Endometrium (tissue), 2 donors: ENCODE results near the gene INSM1.

ENCODE experiments used
- FAIRE-seq: peaks from 2 replicates; lab custom pipeline; 2012; peaks lifted over from hg19 to GRCh38; lab: Jason Lieb, UNC
- donor health status: control.
- donor health status: control.

INSM1 gene

DNA sequence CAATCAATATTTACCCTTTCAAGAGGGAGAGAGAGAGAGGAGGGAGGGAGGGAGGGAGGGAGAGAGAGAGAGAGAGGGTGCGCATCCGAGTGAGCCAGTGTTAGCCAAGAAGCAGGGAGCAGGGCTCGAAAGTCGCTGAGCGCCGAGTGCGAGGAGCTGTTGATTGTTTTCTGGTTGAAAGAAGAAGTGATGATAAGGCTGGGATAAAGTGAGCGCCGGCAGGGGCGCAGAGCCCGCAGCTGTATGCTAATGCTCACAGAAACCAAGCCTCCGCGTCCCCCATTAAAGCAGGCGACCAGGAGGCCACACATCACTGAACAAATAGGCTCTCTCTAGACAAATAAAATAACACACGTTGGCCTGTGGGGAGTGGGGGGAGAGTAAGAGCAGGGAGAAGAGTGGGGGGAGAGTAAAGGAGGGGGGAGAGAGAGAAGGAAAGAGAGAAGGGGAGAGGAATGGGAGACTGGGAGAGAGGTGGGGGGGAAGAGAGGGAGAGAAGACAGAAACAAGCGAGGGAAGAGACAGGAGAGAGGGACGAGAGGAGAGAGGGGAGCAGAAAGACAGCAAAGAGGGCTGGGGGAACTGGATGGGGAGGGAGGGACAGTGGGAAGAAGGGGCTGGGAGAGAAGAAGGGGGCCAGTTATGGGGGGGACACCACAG is 5.0 kb upstream of the INSM1 start:
- FAIRE-seq = no peak

DNA sequence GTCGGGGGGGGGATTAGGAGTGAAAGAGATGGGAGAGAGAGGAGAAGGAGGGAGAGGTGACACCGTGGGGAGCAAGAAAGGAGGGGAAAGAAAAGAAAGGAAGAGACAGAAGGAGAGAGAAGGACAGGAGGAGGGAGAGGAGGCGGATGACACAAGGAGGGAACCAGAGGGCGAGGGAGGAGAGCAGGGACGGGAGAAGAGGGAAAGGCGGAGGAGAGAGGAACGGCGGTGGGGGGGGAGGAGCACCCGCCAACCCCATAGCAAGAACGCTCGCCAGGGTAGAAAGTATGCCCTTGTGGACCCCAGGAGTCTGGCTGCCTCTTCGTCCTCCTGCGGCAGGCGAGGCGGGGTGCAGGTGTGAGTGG is 4.5 kb upstream of the INSM1 start:
- FAIRE-seq = no peak

DNA sequence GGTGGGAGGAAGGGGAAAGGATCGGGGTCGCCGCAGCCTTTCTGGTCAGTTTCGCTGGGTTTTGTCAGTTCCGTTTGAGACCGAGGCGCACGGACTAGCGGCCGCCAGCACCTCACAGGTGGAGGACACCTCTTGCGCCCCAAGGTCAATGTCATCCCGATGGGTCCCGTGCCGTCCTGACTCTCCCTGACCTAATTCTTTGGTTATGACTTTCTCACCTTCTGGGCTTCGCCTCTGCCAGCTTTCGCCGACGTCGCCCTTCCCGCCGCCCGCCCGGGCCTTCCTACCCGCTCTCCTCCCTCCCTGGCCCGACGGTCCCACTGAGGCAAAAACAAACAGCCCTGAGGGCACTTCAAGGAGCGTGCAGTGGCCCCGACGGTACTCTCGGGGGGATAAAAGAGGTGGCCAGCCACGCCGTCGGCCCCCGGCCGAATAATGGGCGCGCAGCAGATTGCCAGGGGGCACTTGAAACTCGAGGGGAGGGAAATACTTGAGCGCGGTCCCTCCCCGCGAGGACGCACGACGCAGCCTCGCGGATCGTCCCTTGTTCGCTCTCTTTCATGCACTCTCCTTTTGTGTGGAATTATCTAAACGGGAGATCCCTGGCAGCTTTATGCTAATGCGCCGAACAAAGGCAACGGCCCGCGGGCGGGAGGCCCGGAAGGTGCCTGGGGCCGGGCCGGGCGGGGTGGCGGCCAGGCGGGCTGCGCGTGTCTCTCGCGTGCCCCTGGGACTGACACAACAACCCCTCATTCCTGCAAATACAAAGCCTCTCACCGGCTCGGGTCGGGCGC is 3.9 kb upstream of the INSM1 start:
- no peak for FAIRE-seq

DNA sequence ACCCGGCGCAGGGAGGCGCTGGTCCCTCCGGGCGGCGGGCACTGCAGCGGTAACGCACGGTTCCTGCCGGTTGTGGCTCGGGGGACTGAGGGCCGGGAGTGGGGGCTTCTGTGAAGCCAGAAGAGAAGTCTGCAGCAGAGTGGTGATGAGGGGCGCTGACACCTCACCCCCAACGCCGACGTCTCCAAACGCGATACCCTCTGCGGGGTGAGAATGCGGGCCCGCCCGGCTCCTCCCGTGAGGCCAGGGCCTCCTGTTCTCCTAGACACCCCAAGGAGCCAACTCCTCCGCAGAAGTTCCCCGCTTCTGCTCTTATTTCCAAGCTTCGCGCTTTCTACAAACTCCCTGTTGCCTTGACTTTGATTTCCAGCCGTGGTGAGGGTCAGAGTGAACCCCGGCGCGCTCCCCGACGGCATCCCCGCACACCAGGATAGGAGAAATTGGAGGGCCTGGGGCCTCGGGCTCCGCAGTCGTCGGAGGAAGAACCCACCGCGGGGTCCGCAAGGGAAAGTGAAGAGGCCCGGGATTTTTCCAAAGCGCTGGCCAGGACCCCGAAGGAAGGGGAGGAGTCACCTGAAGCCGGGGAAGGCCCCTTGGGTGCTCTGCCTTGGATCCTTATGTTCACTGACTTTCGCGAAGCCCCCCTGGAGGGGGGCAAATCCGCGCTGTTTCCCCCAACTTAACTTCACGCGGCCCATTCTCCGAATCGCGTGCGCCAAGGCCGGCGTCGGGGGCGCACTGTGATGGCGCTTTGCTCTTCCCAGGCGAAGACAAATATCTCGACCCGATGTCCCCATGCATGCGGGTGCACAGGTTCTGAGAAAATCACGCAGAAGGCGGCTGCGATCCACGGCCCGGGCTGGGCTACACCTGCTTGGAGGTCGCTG is 3.1 kb upstream of the INSM1 start:
- no peak for FAIRE-seq

DNA sequence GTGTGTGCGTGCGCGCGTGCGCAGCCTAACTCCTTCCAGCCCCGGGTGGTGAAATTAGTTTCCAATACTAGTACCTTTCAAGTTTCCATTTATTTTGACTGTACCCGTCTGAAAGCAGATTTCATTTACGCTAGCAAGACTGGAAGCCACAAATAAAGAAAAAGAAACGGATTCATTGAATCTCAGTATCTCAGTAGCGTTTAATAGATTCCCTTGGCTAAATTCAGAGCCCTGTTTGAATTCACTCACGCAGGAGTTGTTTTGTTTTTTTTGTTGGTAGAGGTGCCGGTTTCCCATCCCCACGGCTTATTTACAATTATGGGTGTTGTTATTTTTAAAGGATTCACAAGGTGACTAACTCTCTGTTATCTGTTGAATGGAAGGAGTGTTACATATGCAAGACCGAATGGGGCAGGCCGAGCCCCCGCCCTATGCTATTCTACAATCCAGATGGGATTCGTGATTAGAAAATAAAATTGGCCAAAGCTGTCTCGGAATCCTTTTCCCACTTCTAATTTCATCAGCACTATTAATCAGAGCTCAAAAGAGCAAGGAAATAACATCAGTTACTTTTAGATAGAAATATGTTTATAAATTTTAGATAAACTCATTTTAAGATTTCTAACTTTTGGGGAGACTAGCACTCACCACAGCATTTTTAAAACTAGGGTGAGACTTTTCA is 2.3 kb upstream of the INSM1 start:
- FAIRE-seq = no peak

DNA sequence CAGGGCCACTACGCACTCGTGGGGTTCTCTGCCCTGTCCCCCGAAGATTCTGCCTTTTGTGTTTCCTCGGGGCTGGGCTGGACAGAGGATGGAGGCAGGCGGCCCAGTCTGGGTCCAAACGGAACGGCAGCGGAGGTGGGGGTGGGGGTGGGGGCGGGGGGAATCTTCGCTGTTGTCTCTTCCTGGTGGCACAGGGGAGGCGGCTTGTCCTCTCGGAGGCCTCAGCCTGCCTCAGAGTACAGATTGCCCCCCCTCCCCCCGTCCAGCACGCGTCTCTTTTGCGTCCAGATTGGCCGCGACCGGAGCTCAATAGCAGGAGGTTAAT is 1.4 kb upstream of the INSM1 start:
- no peak for FAIRE-seq

DNA sequence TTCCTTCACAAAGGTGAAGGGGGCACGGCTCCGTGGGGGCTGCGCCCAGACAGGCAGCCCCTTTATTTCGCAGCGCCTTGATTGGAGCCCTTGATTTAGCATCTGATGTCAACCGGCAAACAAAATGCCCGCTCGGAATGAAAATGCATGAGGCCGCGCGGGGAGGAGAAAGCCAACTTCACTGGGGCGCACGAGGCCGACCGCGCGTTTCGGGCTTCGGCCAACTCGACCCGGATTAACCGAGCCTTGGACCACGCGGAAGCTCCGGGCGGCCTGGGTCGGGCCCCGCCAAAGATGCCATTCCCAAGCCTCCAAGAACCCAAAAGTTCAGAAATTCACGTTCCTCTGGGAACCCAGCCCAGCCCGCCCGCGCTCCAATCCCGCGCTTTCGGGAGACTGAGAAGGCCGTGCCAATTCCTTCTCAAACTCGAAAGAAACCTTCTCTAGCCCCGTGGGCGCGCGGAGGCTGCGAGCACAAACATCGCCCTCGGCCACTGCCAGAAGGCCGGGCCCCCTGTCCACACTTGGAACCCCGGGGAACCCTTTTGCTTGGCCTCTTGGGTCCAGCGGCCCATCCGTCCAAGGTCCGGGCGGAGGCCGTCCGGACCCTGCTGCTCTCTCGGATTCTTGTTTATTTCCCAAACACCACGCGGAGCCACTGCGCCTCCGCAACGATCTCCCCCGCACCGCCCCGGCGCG is 879 bp upstream of the INSM1 start:
- FAIRE-seq = no peak

GRCh38 chr20:20368418-20369249 is 730 bp downstream of the INSM1 start:
- no peak for FAIRE-seq

GRCh38 chr20:20369250-20370093 is 1.6 kb downstream of the INSM1 start:
- FAIRE-seq = no peak

GRCh38 chr20:20370094-20370575 is 2.2 kb downstream of the INSM1 start:
- no peak for FAIRE-seq

GRCh38 chr20:20371083-20371482 is 3.2 kb downstream of the INSM1 start:
- FAIRE-seq = no peak

DNA sequence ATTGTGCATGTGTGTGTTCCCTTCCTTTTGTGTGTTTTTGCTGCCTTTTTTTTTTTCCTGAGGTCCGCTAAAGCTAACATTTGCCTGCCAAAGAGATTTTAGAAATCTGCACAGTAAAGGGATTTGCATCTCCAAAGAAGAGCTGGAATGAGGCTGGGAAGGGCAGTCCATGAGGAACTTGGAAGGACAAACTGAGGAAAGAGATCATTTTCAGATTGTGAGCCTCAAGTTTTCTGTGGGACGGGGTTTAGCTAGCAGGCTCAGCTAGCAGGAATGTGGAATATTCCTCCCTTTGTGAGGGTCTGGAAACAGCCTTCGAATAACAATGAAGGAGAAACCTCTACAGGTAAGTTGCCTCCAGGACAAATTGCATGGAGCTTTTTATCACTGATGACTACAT is 3.8 kb downstream of the INSM1 start:
- FAIRE-seq = no peak

- no peak for FAIRE-seq
These were observed 5.2 kb downstream of the INSM1 start for GRCh38 chr20:20373091-20373571.

- FAIRE-seq = no peak
These were observed 8.0 kb downstream of the INSM1 start for GRCh38 chr20:20375862-20376261.

DNA sequence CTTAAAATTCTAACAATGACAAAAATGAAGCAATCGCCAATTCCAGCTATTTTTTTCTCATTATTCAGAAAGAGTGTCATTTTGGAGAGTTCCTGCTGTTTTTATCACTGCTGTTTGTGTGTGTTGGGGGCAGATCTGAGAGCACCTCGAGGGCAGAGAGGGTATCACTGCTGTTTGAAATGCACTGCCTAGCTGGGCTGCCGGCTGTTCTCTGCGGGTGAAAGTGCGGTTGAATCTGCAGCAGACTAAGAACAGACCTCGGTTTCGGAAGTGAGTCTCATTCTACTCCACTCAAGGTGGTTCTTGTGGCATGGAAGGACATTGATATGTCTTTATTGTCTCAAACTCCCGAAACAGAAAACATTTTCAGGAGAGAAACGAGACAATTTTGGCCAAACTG is 18.3 kb downstream of the INSM1 start:
- FAIRE-seq = no peak

GRCh38 chr20:20390393-20390792 is 22.5 kb downstream of the INSM1 start:
- no peak for FAIRE-seq

- no peak for FAIRE-seq
These were observed 23.2 kb downstream of the INSM1 start for GRCh38 chr20:20391115-20391514.

DNA sequence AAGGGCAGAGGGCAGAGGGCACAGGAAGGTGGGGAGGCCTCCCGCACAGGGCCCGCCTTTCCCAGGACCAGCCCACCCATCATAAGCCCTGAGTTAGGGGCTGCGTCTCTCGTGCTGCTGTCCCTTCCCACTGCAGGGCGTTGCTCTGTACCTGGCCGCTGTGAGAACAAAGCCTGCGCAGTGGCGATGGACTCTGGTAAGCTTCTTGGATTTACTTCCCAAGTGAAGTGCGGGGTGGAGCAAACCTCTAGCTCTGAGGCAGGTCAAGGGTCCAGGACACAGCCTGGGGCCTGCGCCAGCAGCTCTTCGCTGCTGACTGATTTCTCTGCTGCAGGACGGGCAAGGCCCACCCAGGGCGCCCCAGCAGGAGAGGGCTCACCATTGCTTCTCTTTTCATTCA is 23.9 kb downstream of the INSM1 start:
- FAIRE-seq = no peak

GRCh38 chr20:20393207-20394120 is 25.6 kb downstream of the INSM1 start:
- FAIRE-seq = no peak
